Aorta (tissue), 5 donors: ENCODE measurements around the gene CYTH1. TPM values are rescaled to one million over a fixed set of nuclear protein-coding genes. Genes with fewer than 3 reads are reported as not detected.
"Not testable (repeated sequence)": the region's sequence is repeated elsewhere in the genome, so short reads cannot be mapped to it uniquely, and the experiment has no call there.

Experiments
- ATAC-seq: fragments of 200-7000 bp; cut with Tn5 transposase; one replicate; pipeline ENCODE4 v1.9.1; 2022; ENCODE audit warnings: moderate library complexity; ENCODE audit not compliant: low FRiP score
- DNase-seq, 2 donors: peaks; one replicate each; pipeline ENCODE4 v3.0.0-alpha.2; 2020
- H3K27ac ChIP-seq, 2 donors: one replicate each; pipeline ENCODE4 v1.5.1; 2013; ENCODE audit warnings: low read length in 2 of 2, mild to moderate bottlenecking in 2 of 2, moderate library complexity in 2 of 2, control low read depth in 1 of 2, inconsistent platforms in 1 of 2, low read depth in 1 of 2
- H3K27me3 ChIP-seq, 2 donors: one replicate each; pipeline ENCODE4 v1.6.1; 2013; ENCODE audit warnings: control low read depth in 1 of 2, low read length in 1 of 2, mild to moderate bottlenecking in 1 of 2, moderate library complexity in 1 of 2; ENCODE audit not compliant: insufficient read depth in 2 of 2, control insufficient read depth in 1 of 2
- H3K36me3 ChIP-seq, 2 donors: one replicate each; pipeline ENCODE4 v1.6.1; 2013; ENCODE audit warnings: control low read depth in 1 of 2, low read length in 1 of 2, mild to moderate bottlenecking in 1 of 2; ENCODE audit not compliant: insufficient read depth in 2 of 2, control insufficient read depth in 1 of 2
- H3K4me1 ChIP-seq, 2 donors: one replicate each; pipeline ENCODE4 v1.6.1; 2013; ENCODE audit warnings: low read length in 2 of 2, control low read depth in 1 of 2, mild to moderate bottlenecking in 1 of 2, moderate library complexity in 1 of 2; ENCODE audit not compliant: insufficient read depth in 2 of 2, control insufficient read depth in 1 of 2
- H3K4me3 ChIP-seq, 2 donors: one replicate each; pipeline ENCODE4 v1.5.1; 2013; ENCODE audit warnings: low read length in 2 of 2, control low read depth in 1 of 2, mild to moderate bottlenecking in 1 of 2
- H3K9me3 ChIP-seq: one replicate; pipeline ENCODE4 v1.6.1; 2013; ENCODE audit warnings: mild to moderate bottlenecking, low read length; ENCODE audit not compliant: control insufficient read depth
- WGBS, 2 donors: extraction: QIAGEN DNeasy Blood & Tissue Kit; methylation state at CpG; one replicate each; pipeline ENCODE4 v1.1.7; 2013; 5-methylcytosine and 5-hydroxymethylcytosine counted together
- intact Hi-C, 2 donors: fragments of 100-400 bp; cut with DNase I; formaldehyde crosslinking; loops; one replicate each; pipeline versions ENCODE4 v1.14.2 to v1.15.0; 2022
- polyA plus RNA-seq, 2 donors: library from polyadenylated mRNA; stranded (reverse); fragments of 200-250 nt; gene quantifications; one replicate each; pipeline ENCODE4 v1.2.3, GENCODE V29; 2013
- total RNA-seq, 2 donors: library from RNA; stranded (reverse); fragmentation: NEBNext Ultra II Directional; extraction: Animal tissue kit (Norgen Biotek cat#: 25700); gene quantifications; one replicate each; pipeline ENCODE4 v1.2.1, GENCODE V29; 2021
- donor health status: healthy with polysubstance abuse.
- donor health status: Bipolar disorder and iron deficiency.
- donor health status: DM: no; HTN: no; CAD: no.
- donor health status: DM: no; HTN: no; CAD: no.
- donor health status: DM: yes; HTN: yes; CAD: no.

The CYTH1 gene
- total and polyA plus RNA-seq, 4 donors: 20.3 to 66.8 (median 32.7) TPM

DNA sequence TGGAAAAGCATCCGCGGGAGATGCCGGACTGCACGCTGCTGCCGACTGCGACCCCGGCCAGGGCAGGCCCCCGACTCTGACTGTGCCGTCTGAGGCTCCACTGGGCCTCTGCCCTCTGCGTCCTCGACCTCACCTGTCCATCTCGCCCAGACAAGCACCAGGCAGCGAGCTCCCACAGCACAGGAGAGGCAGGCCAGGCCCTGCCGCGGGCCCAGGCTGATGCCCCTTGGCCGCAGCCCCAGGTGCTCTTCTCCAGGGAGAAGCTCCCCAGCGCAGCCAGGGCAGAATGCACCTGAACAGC is 106.8 kb downstream of the CYTH1 start:
- no peaks in the 10 kb centered on the region for H3K9me3 ChIP-seq
- 96% methylated on average over 17 of the region's 17 CpGs for WGBS, 2 donors
- no peaks in the 10 kb centered on the region for H3K4me1 ChIP-seq
- intact Hi-C loops: no loop called here
- ATAC-seq (no peak), DNase-seq (peak in 1 of 2 donors; percentile 63)
- peaks cover 0 to 2% of the 10 kb centered on the region in 2 donors for H3K36me3 ChIP-seq
- no peak overlapping the region for H3K4me3 ChIP-seq
- no peaks in the 10 kb centered on the region for H3K27me3 ChIP-seq
- H3K27ac ChIP-seq: no peak overlapping the region

DNA sequence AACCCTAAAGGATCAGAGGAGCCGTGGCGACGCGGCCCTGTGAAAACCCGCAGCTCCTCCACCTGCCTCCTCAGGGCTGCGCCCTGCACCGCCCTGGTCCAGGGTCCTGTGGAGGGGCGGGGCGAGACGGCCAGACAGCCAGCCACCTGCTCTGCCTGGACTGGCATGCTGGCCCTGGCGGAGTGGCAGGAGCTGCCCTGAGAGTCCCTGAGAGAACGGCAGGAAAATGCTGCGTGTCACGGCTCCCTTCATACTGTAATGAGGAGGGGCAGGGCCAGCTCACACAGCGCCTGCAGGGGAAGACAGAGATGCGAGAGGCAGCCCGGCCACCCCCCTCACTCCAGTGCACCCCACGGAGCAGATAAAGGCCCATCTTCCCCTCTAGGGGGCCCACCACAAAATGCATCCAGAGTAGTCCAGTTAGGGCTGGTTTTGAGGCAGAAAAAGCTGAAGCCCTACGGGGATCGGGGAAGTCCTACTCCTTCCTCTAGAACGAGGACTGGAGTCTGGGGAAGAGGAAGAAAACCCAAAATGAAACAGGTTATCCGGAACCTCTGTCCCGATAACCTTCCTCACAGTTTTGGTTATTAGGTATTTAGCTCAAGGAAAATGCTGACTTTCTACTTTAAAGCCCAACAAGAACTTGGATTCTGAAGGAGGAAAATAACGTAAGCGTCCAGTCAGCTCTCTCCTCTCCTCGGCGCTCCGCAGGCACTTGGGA is 107.3 kb downstream of the CYTH1 start:
- Histone ChIP-seq H3K4me1 (no peaks in the 10 kb centered on the region), H3K27ac (no peak overlapping the region), H3K9me3 (no peaks in the 10 kb centered on the region), H3K27me3 (no peaks in the 10 kb centered on the region), H3K36me3 (peaks cover 0 to 2% of the 10 kb centered on the region in 2 donors), H3K4me3 (no peak overlapping the region)
- no peak for ATAC-seq
- intact Hi-C loops: no loop called here
- DNase-seq: peak in 1 of 2 donors; percentile 52
- WGBS, 2 donors: 86 to 91% methylated on average over 28 of the region's 28 CpGs

DNA sequence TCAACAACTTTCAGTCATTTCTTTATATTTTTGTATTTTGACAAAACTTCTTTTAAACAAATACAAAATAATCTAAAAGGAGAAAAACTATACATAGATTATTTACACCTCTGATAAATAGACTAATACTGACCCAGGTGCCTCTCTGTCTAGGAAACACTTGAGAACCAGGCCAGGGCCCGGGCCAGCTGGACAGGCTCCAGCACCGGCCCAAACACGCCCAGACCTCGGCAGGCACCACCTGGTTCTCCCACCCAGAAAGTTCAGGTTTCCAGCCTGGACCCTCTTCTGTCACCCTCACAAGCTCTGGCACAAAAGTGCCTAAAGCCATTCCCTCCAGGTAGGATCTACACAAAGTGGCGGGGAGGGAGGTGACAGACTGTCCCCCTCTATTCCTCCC is 107.9 kb downstream of the CYTH1 start:
- Histone ChIP-seq H3K27me3 (no peaks in the 10 kb centered on the region), H3K9me3 (no peaks in the 10 kb centered on the region), H3K4me1 (no peaks in the 10 kb centered on the region), H3K36me3 (peaks cover 0 to 2% of the 10 kb centered on the region in 2 donors), H3K27ac (no peak overlapping the region), H3K4me3 (no peak overlapping the region)
- intact Hi-C loops: no loop called here
- WGBS, 2 donors: 78% methylated on average over 5 of the region's 5 CpGs
- DNase-seq (peak in 1 of 2 donors; percentile 19), ATAC-seq (no peak)

DNA sequence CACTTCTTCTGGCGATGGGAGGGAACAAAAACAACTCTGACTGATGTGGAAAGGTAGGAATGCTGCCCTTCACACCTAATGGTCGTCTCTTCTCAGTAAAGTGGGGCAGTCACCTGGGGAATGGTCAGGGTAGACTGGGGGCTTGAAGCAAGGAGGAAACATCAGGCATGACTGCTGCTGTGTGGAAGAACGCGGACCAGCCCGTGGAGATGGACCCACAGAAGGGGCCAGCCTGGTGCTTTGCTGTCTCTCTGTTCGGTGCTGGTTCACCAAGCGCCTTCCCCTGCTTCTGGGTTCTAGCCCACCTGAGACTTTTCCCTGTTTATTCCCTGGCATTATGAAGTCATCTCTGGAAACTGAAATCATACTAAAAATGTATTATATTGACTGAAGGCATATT is 108.7 kb downstream of the CYTH1 start:
- DNase-seq (peak in 1 of 2 donors; percentile 19), ATAC-seq (no peak)
- intact Hi-C loops: no loop called here
- H3K4me3 ChIP-seq: no peak overlapping the region
- 92 to 93% methylated on average over 7 of the region's 7 CpGs for WGBS, 2 donors
- peaks cover 0 to 2% of the 10 kb centered on the region in 2 donors for H3K36me3 ChIP-seq
- no peaks in the 10 kb centered on the region for H3K27me3 ChIP-seq
- H3K27ac ChIP-seq: no peak overlapping the region
- no peaks in the 10 kb centered on the region for H3K4me1 ChIP-seq
- no peaks in the 10 kb centered on the region for H3K9me3 ChIP-seq

DNA sequence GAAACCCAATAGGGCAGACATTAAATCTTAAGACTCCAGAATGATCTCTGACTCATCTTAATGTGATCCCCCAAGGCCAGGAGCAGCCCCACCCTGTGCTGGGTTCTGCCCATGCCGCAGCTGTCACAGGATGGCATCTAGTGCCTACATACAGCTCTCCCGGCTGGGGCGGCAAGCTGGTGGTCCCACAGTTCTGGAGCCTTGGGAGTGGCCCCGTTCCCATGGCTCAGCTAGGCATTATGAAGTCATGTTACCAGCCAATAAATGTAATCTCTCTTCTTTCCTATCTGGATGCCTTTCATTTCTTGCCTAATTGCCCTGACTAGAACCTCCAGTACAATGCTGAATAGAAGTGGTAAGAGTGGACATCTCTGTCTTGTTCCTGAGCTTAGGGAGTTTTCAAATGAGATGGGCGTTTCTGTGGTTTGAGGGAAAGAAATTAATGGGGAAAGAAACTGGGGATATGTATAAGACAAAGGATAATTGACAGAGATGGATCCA is 109.2 kb downstream of the CYTH1 start:
- intact Hi-C loops: no loop called here
- Histone ChIP-seq H3K4me1 (no peaks in the 10 kb centered on the region), H3K9me3 (no peaks in the 10 kb centered on the region), H3K27me3 (no peaks in the 10 kb centered on the region), H3K36me3 (peaks cover 0 to 2% of the 10 kb centered on the region in 2 donors), H3K4me3 (no peak overlapping the region), H3K27ac (no peak overlapping the region)
- DNase-seq (peak in 1 of 2 donors; percentile 66), ATAC-seq (no peak)
- WGBS, 2 donors: 95 to 99% methylated on average over 5 of the region's 5 CpGs

DNA sequence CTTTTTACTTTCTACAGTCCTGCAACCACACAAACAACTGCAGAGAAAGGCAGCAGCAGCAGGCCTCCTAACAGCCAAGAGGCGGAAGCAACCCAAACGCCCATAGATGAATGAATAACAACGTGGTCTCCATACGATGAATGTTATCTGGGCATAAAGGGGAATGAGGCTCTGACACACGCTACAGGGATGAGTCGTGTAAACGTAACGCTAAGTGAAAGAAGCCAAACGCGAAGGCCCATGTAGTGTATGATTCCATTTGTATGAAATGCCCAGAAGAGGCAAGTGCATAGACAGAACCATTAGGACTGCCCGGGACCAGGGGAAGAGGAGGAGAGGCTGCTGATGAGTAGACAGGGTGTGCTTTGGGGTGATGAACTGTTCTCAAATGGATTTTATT is 110.1 kb downstream of the CYTH1 start:
- Histone ChIP-seq H3K36me3 (peaks cover 0 to 2% of the 10 kb centered on the region in 2 donors), H3K9me3 (no peaks in the 10 kb centered on the region), H3K27ac (no peak overlapping the region), H3K27me3 (no peaks in the 10 kb centered on the region), H3K4me3 (no peak overlapping the region), H3K4me1 (no peaks in the 10 kb centered on the region)
- WGBS, 2 donors: 83 to 88% methylated on average over 11 of the region's 11 CpGs
- intact Hi-C loops: no loop called here
- DNase-seq: no peak
- no peak for ATAC-seq

DNA sequence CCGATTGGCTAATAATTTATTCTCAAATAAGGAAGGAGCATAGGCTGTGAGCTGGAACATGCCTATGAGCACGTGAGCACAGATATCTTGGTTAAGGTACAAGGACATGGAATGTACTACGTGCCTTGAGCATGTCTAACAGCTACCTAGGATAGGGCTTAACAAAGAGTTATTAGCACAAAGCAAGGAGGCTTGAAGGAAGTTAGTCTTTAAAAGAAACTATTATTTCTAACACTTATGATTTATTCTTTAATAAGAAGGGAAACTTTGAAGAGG is 110.4 kb downstream of the CYTH1 start:
- intact Hi-C loops, H3K27me3 ChIP-seq, ATAC-seq, H3K4me3 ChIP-seq, H3K27ac ChIP-seq, H3K4me1 ChIP-seq, H3K36me3 ChIP-seq, H3K9me3 ChIP-seq, DNase-seq: not testable (repeated sequence)
- 67 to 86% methylated on average over 3 of the region's 3 CpGs for WGBS, 2 donors

DNA sequence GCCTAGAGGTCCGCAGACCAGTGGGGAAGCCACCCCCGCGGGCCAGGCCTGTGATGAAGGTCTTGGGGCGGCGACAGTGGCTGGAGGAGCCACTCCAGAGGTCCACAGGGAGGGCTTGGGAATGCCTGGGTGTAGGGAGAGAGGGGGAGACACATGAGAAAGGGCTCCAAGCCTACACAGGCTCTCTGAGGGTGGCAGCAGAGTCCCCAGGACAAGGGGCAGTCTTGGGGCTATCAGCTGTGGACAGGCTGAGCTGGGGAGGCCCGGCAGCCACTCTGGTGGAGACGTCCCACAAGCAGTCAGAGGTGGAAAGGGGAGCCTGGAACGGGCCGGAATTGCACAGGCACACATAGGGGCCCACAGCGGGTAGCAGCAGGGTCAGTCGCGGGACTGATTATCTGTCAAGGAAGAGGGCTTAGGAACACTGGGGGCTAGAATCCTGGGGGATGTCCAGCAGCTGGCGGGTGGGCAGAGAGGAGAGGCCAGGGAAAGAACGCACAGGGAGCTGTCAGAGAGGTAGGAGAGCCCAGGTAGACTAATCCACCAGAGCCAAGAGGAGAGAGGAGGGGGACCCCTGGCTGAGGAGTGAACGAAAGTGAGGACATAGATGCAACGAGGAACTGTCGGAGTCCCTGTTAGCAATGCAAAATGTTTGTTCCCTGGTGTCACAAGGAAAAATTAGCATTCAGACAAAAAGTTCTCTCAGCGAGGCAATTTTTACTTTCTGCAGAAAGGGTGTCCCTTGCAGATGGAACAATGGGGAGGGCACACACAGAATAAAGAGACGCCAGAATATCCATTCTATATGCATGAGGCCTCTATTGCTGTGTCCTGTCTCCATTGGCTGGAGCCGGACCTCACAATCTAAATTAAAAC is 111.0 kb downstream of the CYTH1 start:
- ATAC-seq (no peak), DNase-seq (peak in 1 of 2 donors; percentile 66)
- intact Hi-C loops: no loop called here
- no peaks in the 10 kb centered on the region for H3K9me3 ChIP-seq
- no peak overlapping the region for H3K27ac ChIP-seq
- H3K4me1 ChIP-seq: no peaks in the 10 kb centered on the region
- H3K27me3 ChIP-seq: no peaks in the 10 kb centered on the region
- 91 to 93% methylated on average over 20 of the region's 20 CpGs for WGBS, 2 donors
- H3K4me3 ChIP-seq: no peak overlapping the region
- H3K36me3 ChIP-seq: no peaks in the 10 kb centered on the region
